GM19468 (cell line): ENCODE results near the gene FAM210B.
A peak's percentile ranks its signal among the peaks of the same experiment; 100 is the strongest.
"Not testable (repeated sequence)": the region's sequence is repeated elsewhere in the genome, so short reads cannot be mapped to it uniquely, and the experiment has no call there.

ENCODE experiments used
- ATAC-seq: cut with Tn5 transposase; IDR thresholded peaks from one replicate; pipeline ENCODE4 v1.9.1; 2021; ENCODE audit warnings: mild to moderate bottlenecking, moderate library complexity, moderate number of reproducible peaks; ENCODE audit not compliant: unreplicated experiment; ENCODE audit errors: extremely low read depth

Gene FAM210B

GRCh38 chr20:56360133-56360907 is 1.5 kb downstream of the FAM210B start:
- no peak for ATAC-seq

DNA sequence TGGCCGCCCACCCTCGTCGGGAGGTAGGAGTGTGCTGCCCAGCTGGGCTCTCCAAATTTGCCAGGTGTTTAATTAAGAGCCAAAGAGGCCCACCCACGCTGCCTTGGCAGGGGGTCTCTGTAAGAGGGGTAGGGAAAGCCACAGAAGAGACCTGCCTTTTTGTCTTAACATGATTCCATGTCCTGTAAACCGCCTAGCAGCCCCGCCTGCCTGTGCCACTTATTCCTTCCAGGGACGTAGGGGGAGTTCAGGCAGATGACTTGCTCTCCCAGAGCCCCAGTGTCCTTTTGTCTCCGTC is 2.1 kb downstream of the FAM210B start:
- no peak for ATAC-seq

GRCh38 chr20:56361900-56362299 is 3.1 kb downstream of the FAM210B start:
- no peak for ATAC-seq

- no peak for ATAC-seq
Measured at GRCh38 chr20:56362833-56363413, 4.1 kb downstream of the FAM210B start.

DNA sequence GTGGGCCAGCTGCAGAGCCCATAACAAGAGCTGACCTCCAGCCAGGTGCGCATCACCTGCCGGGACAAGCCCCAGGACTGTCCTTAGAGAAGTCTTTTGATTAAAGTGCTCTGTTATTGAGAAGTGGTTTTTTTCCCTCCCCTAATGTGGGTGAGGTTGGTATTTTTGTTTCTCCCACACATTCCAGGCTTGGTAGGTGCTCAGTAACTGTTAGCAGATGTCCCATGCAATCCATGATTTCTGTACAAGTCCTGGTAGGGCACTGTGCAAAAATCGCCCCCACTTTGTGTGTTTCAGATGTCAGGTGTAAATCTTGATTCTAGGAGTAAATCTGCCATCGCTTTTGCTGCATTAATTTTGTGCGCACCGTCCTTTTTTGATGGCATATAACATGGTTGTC is 4.7 kb downstream of the FAM210B start:
- ATAC-seq: no peak

GRCh38 chr20:56368351-56369134 is 9.8 kb downstream of the FAM210B start:
- ATAC-seq: no peak

DNA sequence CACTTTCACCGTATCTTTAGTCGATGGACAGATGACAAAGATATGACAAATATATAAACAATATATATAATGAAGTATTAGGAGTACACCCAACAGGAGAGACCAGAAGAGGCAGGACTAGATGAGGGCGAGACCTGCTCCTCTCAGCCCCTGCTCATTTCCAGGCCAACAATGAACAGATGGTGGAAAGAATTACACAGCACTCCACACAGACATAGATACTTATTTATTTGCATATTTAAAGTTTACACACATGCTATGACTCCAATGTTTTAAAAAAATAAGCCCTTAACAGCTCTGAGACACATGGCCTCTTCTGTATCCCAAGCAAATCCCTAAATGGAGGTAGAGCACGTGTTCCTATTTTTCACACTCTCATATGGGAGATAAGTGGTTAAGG is 10.4 kb downstream of the FAM210B start:
- no peak for ATAC-seq

DNA sequence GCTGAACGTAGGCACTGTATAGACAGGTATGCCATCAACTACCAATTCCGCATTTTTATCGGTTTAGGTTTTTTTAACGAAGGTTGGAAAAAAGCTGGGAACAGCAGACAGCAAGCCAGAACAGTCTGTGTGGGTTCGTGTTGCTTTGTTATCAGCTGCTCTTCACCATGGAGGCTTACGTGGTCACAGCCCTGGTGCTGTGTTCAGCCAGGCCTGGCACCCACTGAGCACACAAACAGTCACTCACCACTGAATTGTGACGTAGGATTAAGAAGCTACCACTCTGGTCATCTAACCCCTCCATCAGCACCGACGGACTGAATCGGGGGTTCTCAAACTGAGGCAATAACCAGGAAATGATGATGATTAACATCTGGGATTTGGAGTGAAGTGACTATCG is 13.2 kb downstream of the FAM210B start:
- no peak for ATAC-seq

GRCh38 chr20:56372850-56373249 is 14.1 kb downstream of the FAM210B start:
- ATAC-seq: no peak

- ATAC-seq: peak; percentile 62
Measured at GRCh38 chr20:56373942-56374341, 15.2 kb downstream of the FAM210B start.

- ATAC-seq: no peak
Measured at GRCh38 chr20:56376331-56376730, 17.6 kb downstream of the FAM210B start.

DNA sequence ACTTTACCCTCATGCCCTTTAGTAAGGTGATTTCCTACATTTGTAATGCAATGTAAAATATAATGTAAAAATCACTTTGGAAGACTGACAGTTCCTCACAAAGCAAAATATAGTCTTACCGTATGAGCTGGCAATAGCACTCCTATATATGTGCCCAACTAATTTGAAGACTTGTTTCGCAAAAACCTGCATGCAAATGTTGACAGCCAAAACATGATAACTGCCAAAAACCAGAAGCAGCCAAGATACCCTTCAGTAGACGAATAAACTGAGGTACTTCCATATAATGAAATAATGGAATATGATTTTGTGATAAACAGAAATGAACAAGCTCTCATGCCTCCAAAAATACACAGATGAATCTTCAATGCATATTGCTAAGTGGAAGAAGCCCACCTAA is 19.6 kb downstream of the FAM210B start:
- no peak for ATAC-seq

DNA sequence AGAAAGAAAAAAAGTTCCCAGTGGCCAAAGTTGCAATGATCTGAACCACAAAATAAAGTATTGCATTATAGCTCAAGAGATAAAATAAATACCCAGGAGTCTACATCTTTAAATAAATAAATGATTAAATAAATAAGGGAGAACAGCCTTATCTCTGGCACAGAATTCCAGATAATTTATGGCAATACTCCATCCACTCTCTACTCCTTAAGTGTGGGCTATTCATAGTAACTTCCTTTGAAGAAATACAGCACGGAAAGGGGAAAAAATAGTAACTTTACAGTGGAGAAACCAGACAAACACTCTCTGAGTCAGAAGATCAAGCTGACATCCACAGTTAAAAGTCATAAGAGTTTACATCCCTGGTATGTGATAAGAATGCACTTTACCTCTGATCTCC is 21.6 kb downstream of the FAM210B start:
- no peak for ATAC-seq

GRCh38 chr20:56381501-56381900 is 22.7 kb downstream of the FAM210B start:
- ATAC-seq: no peak

GRCh38 chr20:56382696-56383095 is 23.9 kb downstream of the FAM210B start:
- no peak for ATAC-seq

GRCh38 chr20:56383334-56383733 is 24.6 kb downstream of the FAM210B start:
- ATAC-seq: no peak

GRCh38 chr20:56385130-56385529 is 26.4 kb downstream of the FAM210B start:
- ATAC-seq: no peak

- no peak for ATAC-seq
Measured at GRCh38 chr20:56386219-56386618, 27.4 kb downstream of the FAM210B start.

DNA sequence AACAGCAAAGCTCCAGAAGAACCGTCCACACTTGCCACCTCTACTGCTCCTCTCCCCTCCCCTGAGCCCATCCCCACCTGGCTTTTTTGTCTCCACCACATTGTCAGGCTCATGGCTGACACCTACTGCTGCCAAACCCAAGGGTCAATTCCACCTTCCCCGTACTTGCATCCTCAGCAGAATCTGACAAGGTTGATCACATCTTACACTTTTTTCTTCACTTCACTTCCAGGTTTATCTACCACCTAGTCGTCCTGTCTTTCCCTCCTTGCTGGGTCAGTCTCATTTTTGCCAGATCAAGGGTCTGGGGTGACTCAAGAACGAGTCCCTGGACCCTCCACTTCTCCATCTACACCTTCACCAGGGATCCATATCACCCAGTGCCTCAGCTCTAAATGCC is 30.1 kb downstream of the FAM210B start:
- ATAC-seq: no peak

- no peak for ATAC-seq
Measured at GRCh38 chr20:56389807-56390206, 31.0 kb downstream of the FAM210B start.

DNA sequence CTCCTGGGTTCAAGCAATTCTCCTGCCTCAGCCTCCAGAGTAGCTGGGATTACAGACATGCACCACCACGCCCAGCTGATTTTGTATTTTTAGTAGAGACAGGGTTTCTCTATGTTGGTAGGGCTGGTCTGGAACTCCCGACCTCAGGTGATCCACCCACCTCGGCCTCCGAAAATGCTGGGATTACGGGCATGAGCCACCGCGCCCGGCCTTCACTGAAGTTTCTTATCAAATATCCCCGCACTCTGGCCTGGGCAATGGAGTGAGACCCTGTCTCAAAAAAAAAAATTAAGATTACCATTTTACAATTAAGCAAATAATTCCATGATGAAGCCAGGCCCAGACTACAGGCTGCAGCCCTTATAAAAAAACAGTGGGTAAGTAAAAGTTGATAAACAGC is 31.6 kb downstream of the FAM210B start:
- not testable (repeated sequence) for ATAC-seq
